ENCODE results near the gene MAP6. TPM values are rescaled to one million over a fixed set of nuclear protein-coding genes. Genes with fewer than 3 reads are reported as not detected.

Gene MAP6
- total RNA-seq, 1 donor from 2014 or later: 0.92 TPM

GRCh38 chr11:75595429-75595828 lies 73.4 kb downstream of the MAP6 start:
- no peaks in the 10 kb centered on the region for H3K9me3 Mint-ChIP-seq
- no peak overlapping the region for H3K4me3 Mint-ChIP-seq
- no peak for DNase-seq (ENCODE audit: low spot score in 2 of 2, unreplicated experiment in 2 of 2)
- no peaks in the 10 kb centered on the region for H3K36me3 Mint-ChIP-seq
- H3K27ac Mint-ChIP-seq: no peak overlapping the region
- peaks cover 12% of the 10 kb centered on the region for H3K27me3 Mint-ChIP-seq (ENCODE audit: low read depth)
- TF ChIP-seq CTCF (IDR thresholded peaks at IDR 0.05; ENCODE audit: unreplicated experiment): no peak
- H3K4me1 Mint-ChIP-seq: peaks cover 31% of the 10 kb centered on the region

GRCh38 chr11:75594211-75594610 lies 74.6 kb downstream of the MAP6 start:
- no peak for DNase-seq (ENCODE audit: low spot score in 2 of 2, unreplicated experiment in 2 of 2)
- H3K27me3 Mint-ChIP-seq (ENCODE audit: low read depth): peaks cover 12% of the 10 kb centered on the region
- peaks cover 31% of the 10 kb centered on the region for H3K4me1 Mint-ChIP-seq
- no peaks in the 10 kb centered on the region for H3K36me3 Mint-ChIP-seq
- H3K9me3 Mint-ChIP-seq: no peaks in the 10 kb centered on the region
- H3K27ac Mint-ChIP-seq: no peak overlapping the region
- H3K4me3 Mint-ChIP-seq: no peak overlapping the region
- no peak for TF ChIP-seq CTCF (IDR thresholded peaks at IDR 0.05; ENCODE audit: unreplicated experiment)

GRCh38 chr11:75593286-75593915 lies 75.4 kb downstream of the MAP6 start:
- DNase-seq (ENCODE audit: low spot score in 2 of 2, unreplicated experiment in 2 of 2): no peak
- no peak for TF ChIP-seq CTCF (IDR thresholded peaks at IDR 0.05; ENCODE audit: unreplicated experiment)
- Mint-ChIP-seq H3K36me3 (no peaks in the 10 kb centered on the region), H3K4me1 (peaks cover 31% of the 10 kb centered on the region), H3K27me3 (ENCODE audit: low read depth) (peaks cover 12% of the 10 kb centered on the region), H3K9me3 (no peaks in the 10 kb centered on the region), H3K4me3 (no peak overlapping the region), H3K27ac (no peak overlapping the region)

- Mint-ChIP-seq H3K36me3 (no peaks in the 10 kb centered on the region), H3K27me3 (ENCODE audit: low read depth) (peaks cover 12% of the 10 kb centered on the region), H3K4me3 (no peak overlapping the region), H3K9me3 (no peaks in the 10 kb centered on the region), H3K4me1 (peaks cover 28% of the 10 kb centered on the region), H3K27ac (no peak overlapping the region)
- no peak for TF ChIP-seq CTCF (IDR thresholded peaks at IDR 0.05; ENCODE audit: unreplicated experiment)
- no peak for DNase-seq (ENCODE audit: low spot score in 2 of 2, unreplicated experiment in 2 of 2)
Observed at GRCh38 chr11:75592715-75593114, 76.1 kb downstream of the MAP6 start.

GRCh38 chr11:75591966-75592365 lies 76.9 kb downstream of the MAP6 start:
- H3K9me3 Mint-ChIP-seq: no peaks in the 10 kb centered on the region
- no peak overlapping the region for H3K27ac Mint-ChIP-seq
- H3K4me3 Mint-ChIP-seq: no peak overlapping the region
- no peaks in the 10 kb centered on the region for H3K36me3 Mint-ChIP-seq
- peaks cover 12% of the 10 kb centered on the region for H3K27me3 Mint-ChIP-seq (ENCODE audit: low read depth)
- no peak for DNase-seq (ENCODE audit: low spot score in 2 of 2, unreplicated experiment in 2 of 2)
- TF ChIP-seq CTCF (IDR thresholded peaks at IDR 0.05; ENCODE audit: unreplicated experiment): no peak
- H3K4me1 Mint-ChIP-seq: peaks cover 25% of the 10 kb centered on the region

- Mint-ChIP-seq H3K27ac (no peak overlapping the region), H3K27me3 (ENCODE audit: low read depth) (peaks cover 11% of the 10 kb centered on the region), H3K4me3 (no peak overlapping the region), H3K4me1 (peaks cover 25% of the 10 kb centered on the region), H3K36me3 (no peaks in the 10 kb centered on the region), H3K9me3 (no peaks in the 10 kb centered on the region)
- TF ChIP-seq CTCF (IDR thresholded peaks at IDR 0.05; ENCODE audit: unreplicated experiment): no peak
- DNase-seq (ENCODE audit: low spot score in 2 of 2, unreplicated experiment in 2 of 2): no peak
Observed at GRCh38 chr11:75591371-75591770, 77.5 kb downstream of the MAP6 start.
